C4-2B (cell line): ENCODE results near the gene OTOG.

Experiments
- CTCF ChIP-seq: fragments of 450-650 bp; conservative IDR thresholded peaks from 2 replicates; pipeline ENCODE4 v1.5.1; 2017; ENCODE audit warnings: mild to moderate bottlenecking
- ZFX ChIP-seq: fragments of 450-650 bp; IDR thresholded peaks from 2 replicates; pipeline ENCODE4 v1.6.1; 2017

GRCh38 chr11:17601256-17601671 lies 54.2 kb downstream of the OTOG start:
- no peak for TF ChIP-seq CTCF
- no peak for TF ChIP-seq ZFX
